ENCODE measurements around the gene NUDT4.

DNA sequence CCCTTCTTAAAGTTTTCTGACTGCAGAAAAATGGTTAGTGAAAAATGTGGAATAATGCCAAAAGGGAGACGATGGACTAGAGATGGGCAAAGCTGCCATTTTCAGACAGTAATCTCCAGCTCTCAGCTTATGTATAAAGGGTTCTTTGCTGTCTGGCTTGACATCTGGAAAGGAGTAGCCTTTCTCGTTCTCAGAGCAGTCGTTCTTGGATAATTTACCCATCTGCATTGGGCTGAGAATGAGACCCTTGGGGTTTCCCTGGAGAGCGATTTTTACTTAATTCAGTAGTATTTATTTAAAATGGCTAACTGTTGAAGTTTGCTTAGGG is 1.2 kb downstream of the NUDT4 start:
- TF ChIP-seq, protein P1, sequence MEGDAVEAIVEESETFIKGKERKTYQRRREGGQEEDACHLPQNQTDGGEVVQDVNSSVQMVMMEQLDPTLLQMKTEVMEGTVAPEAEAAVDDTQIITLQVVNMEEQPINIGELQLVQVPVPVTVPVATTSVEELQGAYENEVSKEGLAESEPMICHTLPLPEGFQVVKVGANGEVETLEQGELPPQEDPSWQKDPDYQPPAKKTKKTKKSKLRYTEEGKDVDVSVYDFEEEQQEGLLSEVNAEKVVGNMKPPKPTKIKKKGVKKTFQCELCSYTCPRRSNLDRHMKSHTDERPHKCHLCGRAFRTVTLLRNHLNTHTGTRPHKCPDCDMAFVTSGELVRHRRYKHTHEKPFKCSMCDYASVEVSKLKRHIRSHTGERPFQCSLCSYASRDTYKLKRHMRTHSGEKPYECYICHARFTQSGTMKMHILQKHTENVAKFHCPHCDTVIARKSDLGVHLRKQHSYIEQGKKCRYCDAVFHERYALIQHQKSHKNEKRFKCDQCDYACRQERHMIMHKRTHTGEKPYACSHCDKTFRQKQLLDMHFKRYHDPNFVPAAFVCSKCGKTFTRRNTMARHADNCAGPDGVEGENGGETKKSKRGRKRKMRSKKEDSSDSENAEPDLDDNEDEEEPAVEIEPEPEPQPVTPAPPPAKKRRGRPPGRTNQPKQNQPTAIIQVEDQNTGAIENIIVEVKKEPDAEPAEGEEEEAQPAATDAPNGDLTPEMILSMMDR (IDR thresholded peaks at IDR 0.05), result no peak
- TF ChIP-seq CEBPB (IDR thresholded peaks at IDR 0.05) (no peak), POLR2A (IDR thresholded peaks at IDR 0.05; ENCODE audit: low read length) (no peak), CBX8 (IDR thresholded peaks at IDR 0.05) (no peak), RAD21 (conservative IDR thresholded peaks at IDR 0.05 in 1 of 2, IDR thresholded peaks at IDR 0.05 in 1 of 2) (no peak), SMC3 (IDR thresholded peaks at IDR 0.05) (no peak), EP300 (IDR thresholded peaks at IDR 0.05) (no peak), RCOR1 (IDR thresholded peaks at IDR 0.05; ENCODE audit: low read depth, low read length) (no peak), ESRRA (IDR thresholded peaks at IDR 0.05; ENCODE audit: borderline replicate concordance, low read length) (no peak), MYC (IDR thresholded peaks at IDR 0.05; ENCODE audit: borderline replicate concordance, low read length) (no peak)
- TF ChIP-seq, protein P2, sequence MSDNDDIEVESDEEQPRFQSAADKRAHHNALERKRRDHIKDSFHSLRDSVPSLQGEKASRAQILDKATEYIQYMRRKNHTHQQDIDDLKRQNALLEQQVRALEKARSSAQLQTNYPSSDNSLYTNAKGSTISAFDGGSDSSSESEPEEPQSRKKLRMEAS (IDR thresholded peaks at IDR 0.05), result no peak
